ENCODE results near the gene LENG8. TPM values are rescaled to one million over a fixed set of nuclear protein-coding genes. Genes with fewer than 3 reads are reported as not detected.
"Not testable (repeated sequence)": the region's sequence is repeated elsewhere in the genome, so short reads cannot be mapped to it uniquely, and the experiment has no call there.

The LENG8 gene
- total and polyA plus RNA-seq, 4 donors = 6.9 to 46.7 (median 18.7) TPM

DNA sequence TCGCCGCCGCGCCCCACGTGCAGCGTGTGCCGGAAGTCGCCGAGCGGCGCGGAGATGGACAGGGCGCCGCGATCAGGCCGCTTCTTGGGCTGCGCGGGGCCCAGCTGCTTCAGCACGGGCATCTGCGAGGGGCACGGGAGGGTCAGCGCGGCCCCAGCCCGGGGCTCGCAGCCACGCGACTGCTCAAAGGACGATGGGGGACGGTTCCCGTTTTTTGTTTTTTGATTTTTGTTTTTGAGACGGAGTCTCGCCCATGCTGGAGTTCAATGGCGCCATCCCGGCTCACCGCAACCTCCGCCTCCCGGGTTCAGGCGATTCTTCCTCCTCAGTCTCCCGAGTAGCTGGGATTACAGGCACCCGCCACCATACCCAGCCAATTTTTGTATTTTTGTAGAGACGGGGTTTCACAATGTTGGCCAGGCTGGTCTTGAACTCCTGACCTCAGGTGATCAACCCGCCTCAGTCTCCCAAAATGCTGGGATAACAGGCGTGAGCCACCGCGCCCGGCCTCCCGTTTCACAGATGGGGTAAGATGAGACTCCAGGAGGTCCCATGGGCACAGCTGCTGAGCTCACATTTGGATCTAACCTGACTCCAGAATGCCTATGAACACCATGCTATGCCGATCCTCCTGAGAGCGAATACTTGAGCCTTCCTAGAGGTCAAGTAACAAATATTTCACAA, 16.6 kb downstream of the LENG8 start:
- Histone ChIP-seq H3K27me3 (ENCODE audit: control insufficient read depth in 4 of 4, insufficient read depth in 4 of 4, low read length in 3 of 4) (peaks cover 0 to 7% (median 0%) of the 10 kb centered on the region in 4 donors), H3K4me1 (ENCODE audit: control insufficient read depth in 4 of 4, insufficient read depth in 4 of 4, low read length in 3 of 4) (peaks cover 8 to 26% (median 17%) of the 10 kb centered on the region in 4 donors), H3K9me3 (ENCODE audit: control insufficient read depth in 4 of 4, low read length in 3 of 4) (no peaks in the 10 kb centered on the region), H3K4me3 (ENCODE audit: low read depth in 1 of 3, low read length in 3 of 3) (peak overlapping the region in 1 of 3 donors; percentile 61), H3K9ac (ENCODE audit: low read depth in 1 of 2, low read length in 2 of 2) (no peak overlapping the region), H3K36me3 (ENCODE audit: control insufficient read depth in 4 of 4, insufficient read depth in 3 of 4, low read depth in 1 of 4, low read length in 3 of 4) (peaks cover 0 to 13% (median 9%) of the 10 kb centered on the region in 4 donors), H3K27ac (ENCODE audit: low read depth in 1 of 2, low read length in 2 of 2) (no peak overlapping the region)
- DNase-seq (ENCODE audit: low spot score) = no peak
- TF ChIP-seq HNF4A (conservative IDR thresholded peaks at IDR 0.05) = no peak
- TF ChIP-seq RXRA (IDR thresholded peaks at IDR 0.05) = no peak
- TF ChIP-seq FOXA1 (IDR thresholded peaks at IDR 0.05) = no peak
- TF ChIP-seq FOXA2 (IDR thresholded peaks at IDR 0.05) = no peak
- no peak for TF ChIP-seq JUND (IDR thresholded peaks at IDR 0.05)
- TF ChIP-seq, protein P1, sequence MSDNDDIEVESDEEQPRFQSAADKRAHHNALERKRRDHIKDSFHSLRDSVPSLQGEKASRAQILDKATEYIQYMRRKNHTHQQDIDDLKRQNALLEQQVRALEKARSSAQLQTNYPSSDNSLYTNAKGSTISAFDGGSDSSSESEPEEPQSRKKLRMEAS (IDR thresholded peaks at IDR 0.05) = no peak
- no peak for TF ChIP-seq SP1 (IDR thresholded peaks at IDR 0.05)
- no peak for TF ChIP-seq RAD21 (IDR thresholded peaks at IDR 0.05)
- no peak for TF ChIP-seq TAF1 (conservative IDR thresholded peaks at IDR 0.05)
- no peak for TF ChIP-seq GABPA (IDR thresholded peaks at IDR 0.05 in 1 of 2, conservative IDR thresholded peaks at IDR 0.05 in 1 of 2)
- TF ChIP-seq, protein P2, sequence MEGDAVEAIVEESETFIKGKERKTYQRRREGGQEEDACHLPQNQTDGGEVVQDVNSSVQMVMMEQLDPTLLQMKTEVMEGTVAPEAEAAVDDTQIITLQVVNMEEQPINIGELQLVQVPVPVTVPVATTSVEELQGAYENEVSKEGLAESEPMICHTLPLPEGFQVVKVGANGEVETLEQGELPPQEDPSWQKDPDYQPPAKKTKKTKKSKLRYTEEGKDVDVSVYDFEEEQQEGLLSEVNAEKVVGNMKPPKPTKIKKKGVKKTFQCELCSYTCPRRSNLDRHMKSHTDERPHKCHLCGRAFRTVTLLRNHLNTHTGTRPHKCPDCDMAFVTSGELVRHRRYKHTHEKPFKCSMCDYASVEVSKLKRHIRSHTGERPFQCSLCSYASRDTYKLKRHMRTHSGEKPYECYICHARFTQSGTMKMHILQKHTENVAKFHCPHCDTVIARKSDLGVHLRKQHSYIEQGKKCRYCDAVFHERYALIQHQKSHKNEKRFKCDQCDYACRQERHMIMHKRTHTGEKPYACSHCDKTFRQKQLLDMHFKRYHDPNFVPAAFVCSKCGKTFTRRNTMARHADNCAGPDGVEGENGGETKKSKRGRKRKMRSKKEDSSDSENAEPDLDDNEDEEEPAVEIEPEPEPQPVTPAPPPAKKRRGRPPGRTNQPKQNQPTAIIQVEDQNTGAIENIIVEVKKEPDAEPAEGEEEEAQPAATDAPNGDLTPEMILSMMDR (IDR thresholded peaks at IDR 0.05; ENCODE audit: low read depth, low read length, missing input control) = no peak
- no peak for TF ChIP-seq EGR1 (IDR thresholded peaks at IDR 0.05; ENCODE audit: low read depth in 2 of 2)
- TF ChIP-seq, protein P3, sequence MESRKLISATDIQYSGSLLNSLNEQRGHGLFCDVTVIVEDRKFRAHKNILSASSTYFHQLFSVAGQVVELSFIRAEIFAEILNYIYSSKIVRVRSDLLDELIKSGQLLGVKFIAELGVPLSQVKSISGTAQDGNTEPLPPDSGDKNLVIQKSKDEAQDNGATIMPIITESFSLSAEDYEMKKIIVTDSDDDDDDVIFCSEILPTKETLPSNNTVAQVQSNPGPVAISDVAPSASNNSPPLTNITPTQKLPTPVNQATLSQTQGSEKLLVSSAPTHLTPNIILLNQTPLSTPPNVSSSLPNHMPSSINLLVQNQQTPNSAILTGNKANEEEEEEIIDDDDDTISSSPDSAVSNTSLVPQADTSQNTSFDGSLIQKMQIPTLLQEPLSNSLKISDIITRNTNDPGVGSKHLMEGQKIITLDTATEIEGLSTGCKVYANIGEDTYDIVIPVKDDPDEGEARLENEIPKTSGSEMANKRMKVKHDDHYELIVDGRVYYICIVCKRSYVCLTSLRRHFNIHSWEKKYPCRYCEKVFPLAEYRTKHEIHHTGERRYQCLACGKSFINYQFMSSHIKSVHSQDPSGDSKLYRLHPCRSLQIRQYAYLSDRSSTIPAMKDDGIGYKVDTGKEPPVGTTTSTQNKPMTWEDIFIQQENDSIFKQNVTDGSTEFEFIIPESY (IDR thresholded peaks at IDR 0.05) = no peak
- 71% methylated on average over 49 of the region's 49 CpGs for whole genome bisulfite sequencing

DNA sequence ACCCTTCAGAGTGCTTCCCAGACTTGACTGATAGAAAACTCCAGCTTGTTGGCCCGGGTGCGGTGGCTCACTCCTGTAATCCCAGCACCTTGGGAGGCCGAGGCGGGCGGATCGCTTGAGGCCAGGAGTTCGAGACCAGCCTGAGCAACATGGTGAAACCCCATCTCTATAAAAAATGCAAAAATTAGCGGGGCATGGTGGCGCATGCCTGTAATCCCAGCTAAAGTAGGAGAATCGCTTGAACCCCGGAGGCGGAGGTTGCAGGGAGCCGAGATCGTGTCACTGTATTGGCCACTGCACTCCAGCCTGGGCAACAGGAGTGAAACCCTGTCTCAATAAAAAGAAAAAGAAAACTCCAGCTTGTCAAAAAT, 17.1 kb downstream of the LENG8 start:
- H3K9ac ChIP-seq (ENCODE audit: low read depth in 1 of 2, low read length in 2 of 2); H3K9me3 ChIP-seq (ENCODE audit: control insufficient read depth in 4 of 4, low read length in 3 of 4); H3K36me3 ChIP-seq (ENCODE audit: control insufficient read depth in 4 of 4, insufficient read depth in 3 of 4, low read depth in 1 of 4, low read length in 3 of 4); H3K4me3 ChIP-seq (ENCODE audit: low read depth in 1 of 3, low read length in 3 of 3); DNase-seq (ENCODE audit: low spot score); H3K27me3 ChIP-seq (ENCODE audit: control insufficient read depth in 4 of 4, insufficient read depth in 4 of 4, low read length in 3 of 4); H3K27ac ChIP-seq (ENCODE audit: low read depth in 1 of 2, low read length in 2 of 2): not testable (repeated sequence)
- H3K4me1 ChIP-seq (ENCODE audit: control insufficient read depth in 4 of 4, insufficient read depth in 4 of 4, low read length in 3 of 4) = peaks cover 8 to 28% (median 17%) of the 10 kb centered on the region in 4 donors
- WGBS = 95% methylated on average over 14 of the region's 14 CpGs

DNA sequence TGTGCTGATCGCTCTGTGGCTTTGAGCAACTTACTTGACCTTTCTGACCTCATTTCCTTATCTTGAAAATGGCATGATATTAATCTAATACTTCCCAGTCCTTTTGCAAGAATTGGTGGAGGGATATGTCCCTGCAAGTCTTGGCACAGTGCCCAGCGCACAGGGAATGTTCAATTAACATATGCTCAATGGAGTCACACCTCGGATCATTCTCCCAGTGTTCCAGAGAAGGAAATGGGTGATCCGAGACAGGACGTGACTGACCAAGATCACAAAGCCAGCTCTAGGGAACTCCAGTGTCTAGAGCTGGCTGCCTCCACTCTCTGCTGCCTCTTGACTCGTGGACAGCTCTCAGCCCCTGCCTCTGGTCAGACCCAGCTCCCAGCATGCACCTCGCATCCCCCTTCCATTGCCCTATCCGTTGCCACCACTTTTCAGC, 20.5 kb downstream of the LENG8 start:
- Histone ChIP-seq H3K36me3 (ENCODE audit: control insufficient read depth in 4 of 4, insufficient read depth in 3 of 4, low read depth in 1 of 4, low read length in 3 of 4) (no peaks in the 10 kb centered on the region), H3K9ac (ENCODE audit: low read depth in 1 of 2, low read length in 2 of 2) (no peak overlapping the region), H3K9me3 (ENCODE audit: control insufficient read depth in 4 of 4, low read length in 3 of 4) (no peaks in the 10 kb centered on the region), H3K27me3 (ENCODE audit: control insufficient read depth in 4 of 4, insufficient read depth in 4 of 4, low read length in 3 of 4) (peaks cover 0 to 7% (median 2%) of the 10 kb centered on the region in 4 donors), H3K4me3 (ENCODE audit: low read depth in 1 of 3, low read length in 3 of 3) (no peak overlapping the region), H3K27ac (ENCODE audit: low read depth in 1 of 2, low read length in 2 of 2) (no peak overlapping the region), H3K4me1 (ENCODE audit: control insufficient read depth in 4 of 4, insufficient read depth in 4 of 4, low read length in 3 of 4) (peaks cover 0 to 9% (median 4%) of the 10 kb centered on the region in 4 donors)
- WGBS = 40% methylated on average over 8 of the region's 8 CpGs
- TF ChIP-seq JUND (IDR thresholded peaks at IDR 0.05) = no peak
- peak; percentile 89 for TF ChIP-seq NR2F2 (IDR thresholded peaks at IDR 0.05)
- TF ChIP-seq TAF1 (conservative IDR thresholded peaks at IDR 0.05) = no peak
- DNase-seq (ENCODE audit: low spot score) = no peak
